C4-2B (cell line): ENCODE measurements around the gene KCNT2.

Experiments used
- CTCF ChIP-seq: fragments of 450-650 bp; conservative IDR thresholded peaks from 2 replicates; pipeline ENCODE4 v1.5.1; 2017; ENCODE audit warnings: mild to moderate bottlenecking
- ZFX ChIP-seq: fragments of 450-650 bp; IDR thresholded peaks from 2 replicates; pipeline ENCODE4 v1.6.1; 2017

GRCh38 chr1:196271212-196271947, 336.9 kb downstream of the KCNT2 start:
- TF ChIP-seq CTCF (no peak), ZFX (no peak)
